Activated naive CD8-positive, alpha-beta T cell treated with anti-CD3 and anti-CD28 coated beads, Interleukin-2, amount 10 ng/mL, durations not matched to agents 7 days and 5 days (primary cell): ENCODE results near the gene SPA17. TPM values are rescaled to one million over a fixed set of nuclear protein-coding genes. Genes with fewer than 3 reads are reported as not detected.

ENCODE experiments used
- ATAC-seq: fragments of 150-1000 bp; cut with Tn5 transposase; one replicate; pipeline ENCODE4 v1.10.0; 2021; ENCODE audit warnings: low read depth, moderate library complexity
- POLR2A ChIA-PET: fragments of 350-600 bp; sonication (Branson Sonifier 250); formaldehyde crosslinking; loops from one replicate; lab custom pipeline; 2021; ENCODE audit warnings: antibody characterized with exemption; lab: Charles Lee
- DNase-seq: peaks from one replicate; pipeline ENCODE4 v3.0.0; 2021
- H3K27ac Mint-ChIP-seq: one replicate; pipeline ENCODE4 v1.8.0; 2022; ENCODE audit warnings: mild to moderate bottlenecking, mixed read lengths
- H3K27me3 Mint-ChIP-seq: one replicate; pipeline ENCODE4 v1.8.0; 2022; ENCODE audit warnings: mild to moderate bottlenecking, moderate library complexity, mixed read lengths
- H3K36me3 Mint-ChIP-seq: one replicate; pipeline ENCODE4 v1.8.0; 2021; ENCODE audit warnings: mild to moderate bottlenecking, mixed read lengths
- H3K4me1 Mint-ChIP-seq: one replicate; pipeline ENCODE4 v1.8.0; 2021; ENCODE audit warnings: mixed read lengths
- H3K4me3 Mint-ChIP-seq: one replicate; pipeline ENCODE4 v1.8.0; 2022; ENCODE audit warnings: mild to moderate bottlenecking, moderate library complexity, mixed read lengths
- H3K9me3 Mint-ChIP-seq: one replicate; pipeline ENCODE4 v1.8.0; 2021; ENCODE audit warnings: mixed read lengths
- total RNA-seq, 2 experiments: library from RNA; stranded (reverse); gene quantifications; one replicate each; pipeline ENCODE4 v1.2.3, GENCODE V29; 2021

The SPA17 gene
- total RNA-seq, 2 experiments from 2014 or later = 1.5 to 3.0 TPM

GRCh38 chr11:124672536-124673215, 1.0 kb upstream of the SPA17 start:
- no peaks in the 10 kb centered on the region for H3K9me3 Mint-ChIP-seq
- DNase-seq (no peak), ATAC-seq (no peak)
- H3K27me3 Mint-ChIP-seq = no peaks in the 10 kb centered on the region
- H3K36me3 Mint-ChIP-seq = no peaks in the 10 kb centered on the region
- H3K27ac Mint-ChIP-seq = peak overlapping the region; percentile 67
- POLR2A ChIA-PET = interaction anchor here (0.6 to 2.4 kb wide), 8 partner anchors 25 to 691 kb away, joined by 3 to 19 read pairs (median 7); partner anchors contain the start of genes MSANTD2 and NRGN
- peaks cover 26% of the 10 kb centered on the region for H3K4me1 Mint-ChIP-seq
- H3K4me3 Mint-ChIP-seq = peak overlapping the region; percentile 92

- Mint-ChIP-seq H3K4me3 (peak overlapping the region; percentile 92), H3K27ac (peak overlapping the region; percentile 84), H3K36me3 (no peaks in the 10 kb centered on the region), H3K4me1 (peaks cover 26% of the 10 kb centered on the region), H3K27me3 (no peaks in the 10 kb centered on the region), H3K9me3 (no peaks in the 10 kb centered on the region)
- POLR2A ChIA-PET = interaction anchor here (0.6 to 2.4 kb wide), 9 partner anchors 43 to 280 kb away, joined by 3 to 19 read pairs (median 3); partner anchors contain the start of genes CCDC15, MSANTD2 and NRGN
- ATAC-seq = no peak
- DNase-seq = no peak
Measured at GRCh38 chr11:124674168-124674517, 439 bp downstream of the SPA17 start.

DNA sequence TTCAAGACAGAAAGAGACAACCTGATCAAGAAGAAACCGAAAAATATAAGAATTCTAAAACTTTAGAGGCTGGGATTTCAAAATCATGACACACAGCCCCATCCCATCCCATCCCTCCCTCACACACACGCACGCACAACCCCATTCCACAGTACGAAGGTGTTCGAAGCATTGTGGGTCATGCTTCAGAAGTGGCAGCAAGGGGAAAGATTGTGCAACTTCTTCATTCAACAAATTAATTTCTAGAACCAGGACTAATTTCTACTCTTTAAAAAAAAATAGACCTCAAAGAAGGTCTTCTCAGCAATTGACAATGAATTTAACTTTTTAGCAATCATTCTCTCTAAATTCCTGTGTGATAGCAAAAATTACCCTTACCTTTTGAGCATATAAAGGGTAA, 867 bp downstream of the SPA17 start:
- POLR2A ChIA-PET = interaction anchor here (1.6 to 2.4 kb wide), 4 partner anchors 43 to 125 kb away, joined by 8 to 19 read pairs (median 10); partner anchors contain the start of genes MSANTD2 and NRGN
- peaks cover 26% of the 10 kb centered on the region for H3K4me1 Mint-ChIP-seq
- no peaks in the 10 kb centered on the region for H3K27me3 Mint-ChIP-seq
- no peaks in the 10 kb centered on the region for H3K9me3 Mint-ChIP-seq
- H3K27ac Mint-ChIP-seq = peak overlapping the region; percentile 84
- ATAC-seq (no peak), DNase-seq (no peak)
- no peaks in the 10 kb centered on the region for H3K36me3 Mint-ChIP-seq
- peak overlapping the region; percentile 92 for H3K4me3 Mint-ChIP-seq

DNA sequence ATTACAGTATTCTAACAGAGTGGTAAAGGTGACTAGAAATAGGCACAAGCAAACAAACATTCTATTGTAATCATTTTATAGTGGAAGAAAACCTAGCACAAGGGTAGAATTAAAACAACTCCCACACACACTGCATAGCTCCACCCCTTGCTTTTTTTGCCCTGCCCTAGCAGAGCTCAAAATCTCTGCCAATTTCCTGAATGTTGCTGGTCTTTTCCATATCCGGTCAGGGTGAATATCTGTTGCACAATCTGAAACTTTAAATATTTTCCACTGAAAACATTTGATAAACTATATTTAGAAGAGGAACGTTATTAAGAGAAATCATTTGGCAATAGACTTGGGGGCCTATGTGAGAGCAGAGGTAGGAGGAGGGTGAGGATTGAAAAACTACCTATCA, 2.7 kb downstream of the SPA17 start:
- DNase-seq (no peak), ATAC-seq (no peak)
- no peaks in the 10 kb centered on the region for H3K36me3 Mint-ChIP-seq
- POLR2A ChIA-PET = no interaction called here
- H3K9me3 Mint-ChIP-seq = no peaks in the 10 kb centered on the region
- H3K4me1 Mint-ChIP-seq = peaks cover 20% of the 10 kb centered on the region
- no peak overlapping the region for H3K27ac Mint-ChIP-seq
- no peak overlapping the region for H3K4me3 Mint-ChIP-seq
- no peaks in the 10 kb centered on the region for H3K27me3 Mint-ChIP-seq

DNA sequence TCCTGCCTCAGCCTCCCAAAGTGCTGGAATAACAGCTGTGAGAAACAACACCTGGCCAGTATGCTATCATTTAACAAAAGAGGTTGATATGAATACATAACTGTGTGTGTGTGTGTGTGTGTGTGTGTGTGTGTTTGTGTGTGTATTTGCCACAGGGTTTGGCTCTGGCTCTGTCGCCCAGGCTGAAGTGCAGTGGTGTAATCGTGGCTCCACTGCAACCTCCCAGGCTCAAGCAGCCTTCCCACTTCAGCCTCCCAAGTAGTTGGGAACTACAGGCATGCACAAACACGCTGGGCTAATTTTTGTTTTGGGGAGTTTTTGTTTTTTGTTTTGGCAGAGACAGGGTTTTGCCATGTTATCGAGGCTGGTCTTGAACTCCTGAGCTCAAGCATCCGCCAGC, 4.7 kb downstream of the SPA17 start:
- Mint-ChIP-seq H3K9me3 (peaks cover 9% of the 10 kb centered on the region), H3K4me1 (peaks cover 10% of the 10 kb centered on the region), H3K4me3 (no peak overlapping the region), H3K36me3 (peaks cover 4% of the 10 kb centered on the region), H3K27ac (no peak overlapping the region), H3K27me3 (no peaks in the 10 kb centered on the region)
- ATAC-seq (no peak), DNase-seq (no peak)
- POLR2A ChIA-PET = no interaction called here

DNA sequence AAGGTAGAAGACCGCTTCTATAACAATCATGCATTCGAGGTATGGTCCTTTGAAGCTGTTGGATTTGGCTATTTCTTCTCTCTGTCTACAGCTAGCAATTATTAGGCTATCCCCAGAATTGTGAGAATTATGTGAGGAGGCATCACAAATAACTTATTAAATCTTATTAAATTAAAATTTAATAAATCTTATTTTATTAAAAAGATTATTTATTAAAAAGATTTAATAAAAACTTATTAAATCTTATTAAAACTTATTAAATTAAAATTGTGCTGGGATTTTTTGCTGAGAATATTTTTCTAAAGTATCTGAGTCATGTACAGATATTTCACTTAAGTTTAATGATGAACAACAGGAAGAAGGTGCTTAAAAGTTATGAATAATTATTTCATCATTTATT, 7.7 kb downstream of the SPA17 start:
- POLR2A ChIA-PET = no interaction called here
- H3K27me3 Mint-ChIP-seq = no peaks in the 10 kb centered on the region
- peaks cover 9% of the 10 kb centered on the region for H3K9me3 Mint-ChIP-seq
- H3K36me3 Mint-ChIP-seq = peaks cover 4% of the 10 kb centered on the region
- no peak overlapping the region for H3K27ac Mint-ChIP-seq
- no peak overlapping the region for H3K4me3 Mint-ChIP-seq
- no peak for DNase-seq
- no peak for ATAC-seq
- H3K4me1 Mint-ChIP-seq = peaks cover 2% of the 10 kb centered on the region

GRCh38 chr11:124682443-124682842, 8.7 kb downstream of the SPA17 start:
- DNase-seq (no peak), ATAC-seq (no peak)
- H3K36me3 Mint-ChIP-seq = peaks cover 4% of the 10 kb centered on the region
- H3K9me3 Mint-ChIP-seq = peaks cover 9% of the 10 kb centered on the region
- no peaks in the 10 kb centered on the region for H3K4me1 Mint-ChIP-seq
- H3K27ac Mint-ChIP-seq = no peak overlapping the region
- POLR2A ChIA-PET = no interaction called here
- peaks cover 7% of the 10 kb centered on the region for H3K27me3 Mint-ChIP-seq
- H3K4me3 Mint-ChIP-seq = no peak overlapping the region

- ATAC-seq (no peak), DNase-seq (no peak)
- no peaks in the 10 kb centered on the region for H3K9me3 Mint-ChIP-seq
- H3K4me1 Mint-ChIP-seq = no peaks in the 10 kb centered on the region
- no peak overlapping the region for H3K27ac Mint-ChIP-seq
- peaks cover 2% of the 10 kb centered on the region for H3K27me3 Mint-ChIP-seq
- H3K36me3 Mint-ChIP-seq = no peaks in the 10 kb centered on the region
- H3K4me3 Mint-ChIP-seq = no peak overlapping the region
- POLR2A ChIA-PET = no interaction called here
Measured at GRCh38 chr11:124693142-124693541, 19.4 kb downstream of the SPA17 start.

GRCh38 chr11:124699547-124699946, 25.8 kb downstream of the SPA17 start:
- DNase-seq (no peak), ATAC-seq (no peak)
- no peaks in the 10 kb centered on the region for H3K36me3 Mint-ChIP-seq
- H3K4me1 Mint-ChIP-seq = no peaks in the 10 kb centered on the region
- no peak overlapping the region for H3K4me3 Mint-ChIP-seq
- POLR2A ChIA-PET = no interaction called here
- peaks cover 13% of the 10 kb centered on the region for H3K27me3 Mint-ChIP-seq
- no peaks in the 10 kb centered on the region for H3K9me3 Mint-ChIP-seq
- H3K27ac Mint-ChIP-seq = no peak overlapping the region

GRCh38 chr11:124700028-124700427, 26.3 kb downstream of the SPA17 start:
- no peak overlapping the region for H3K4me3 Mint-ChIP-seq
- DNase-seq (no peak), ATAC-seq (no peak)
- no peaks in the 10 kb centered on the region for H3K36me3 Mint-ChIP-seq
- peaks cover 13% of the 10 kb centered on the region for H3K27me3 Mint-ChIP-seq
- no peaks in the 10 kb centered on the region for H3K9me3 Mint-ChIP-seq
- no peaks in the 10 kb centered on the region for H3K4me1 Mint-ChIP-seq
- no peak overlapping the region for H3K27ac Mint-ChIP-seq
- POLR2A ChIA-PET = no interaction called here

- Mint-ChIP-seq H3K4me1 (no peaks in the 10 kb centered on the region), H3K27ac (no peak overlapping the region), H3K4me3 (no peak overlapping the region), H3K9me3 (peaks cover 4% of the 10 kb centered on the region), H3K36me3 (no peaks in the 10 kb centered on the region), H3K27me3 (peaks cover 1% of the 10 kb centered on the region)
- ATAC-seq (no peak), DNase-seq (no peak)
- POLR2A ChIA-PET = no interaction called here
Measured at GRCh38 chr11:124707829-124708228, 34.1 kb downstream of the SPA17 start.

DNA sequence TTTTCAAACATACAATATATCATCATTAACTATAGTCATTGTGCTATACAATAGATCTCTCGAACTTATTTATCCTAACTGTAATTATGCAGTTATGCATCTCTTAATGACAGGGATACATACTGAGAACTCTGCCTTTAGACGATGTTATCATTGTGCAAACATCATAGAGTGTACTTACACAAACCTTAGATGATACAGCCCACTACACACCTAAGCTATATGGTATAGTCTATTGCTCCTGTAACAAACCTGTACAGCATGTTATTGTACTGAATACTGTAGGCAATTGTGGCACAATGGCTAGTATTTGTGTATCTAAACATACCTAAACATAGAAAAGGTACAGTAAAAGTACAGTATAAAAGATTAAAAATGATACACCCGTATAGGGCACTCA, 38.7 kb downstream of the SPA17 start:
- no peaks in the 10 kb centered on the region for H3K4me1 Mint-ChIP-seq
- DNase-seq (no peak), ATAC-seq (no peak)
- POLR2A ChIA-PET = no interaction called here
- no peak overlapping the region for H3K4me3 Mint-ChIP-seq
- H3K36me3 Mint-ChIP-seq = no peaks in the 10 kb centered on the region
- H3K9me3 Mint-ChIP-seq = peaks cover 4% of the 10 kb centered on the region
- H3K27me3 Mint-ChIP-seq = peaks cover 16% of the 10 kb centered on the region
- H3K27ac Mint-ChIP-seq = no peak overlapping the region

DNA sequence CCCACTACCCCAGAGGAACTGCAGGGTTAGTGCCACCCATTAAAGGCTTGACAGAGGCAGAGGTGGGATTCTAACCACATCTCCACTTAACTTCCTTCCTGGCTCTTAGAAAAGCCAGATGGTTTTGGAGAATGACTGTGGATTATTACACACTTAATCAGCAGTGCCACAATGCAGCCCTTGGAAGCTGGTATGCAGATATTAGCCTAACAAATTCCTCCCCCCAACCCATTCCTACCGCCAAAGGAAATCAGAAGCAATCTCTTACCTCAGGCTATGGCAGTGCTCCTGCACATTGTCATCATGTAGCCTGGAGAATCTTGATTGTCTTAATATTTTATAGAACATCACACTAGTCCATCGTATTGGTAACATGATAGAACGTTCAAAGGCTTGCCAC, 42.9 kb downstream of the SPA17 start:
- Mint-ChIP-seq H3K36me3 (no peaks in the 10 kb centered on the region), H3K4me1 (peaks cover 8% of the 10 kb centered on the region), H3K9me3 (no peaks in the 10 kb centered on the region), H3K4me3 (no peak overlapping the region), H3K27ac (no peak overlapping the region), H3K27me3 (peaks cover 44% of the 10 kb centered on the region)
- ATAC-seq (no peak), DNase-seq (no peak)
- POLR2A ChIA-PET = interaction anchor here (1.4 kb wide), 1 partner anchor 43 kb away, joined by 8 read pairs; the partner anchor contains the start of genes SIAE and SPA17

GRCh38 chr11:124717421-124717785, 43.7 kb downstream of the SPA17 start:
- H3K36me3 Mint-ChIP-seq = no peaks in the 10 kb centered on the region
- H3K4me3 Mint-ChIP-seq = peak overlapping the region; percentile 75
- peaks cover 8% of the 10 kb centered on the region for H3K4me1 Mint-ChIP-seq
- POLR2A ChIA-PET = interaction anchor here (1.4 kb wide), 1 partner anchor 44 kb away, joined by 8 read pairs; the partner anchor contains the start of genes SIAE and SPA17
- no peak for DNase-seq
- peaks cover 46% of the 10 kb centered on the region for H3K27me3 Mint-ChIP-seq
- no peak overlapping the region for H3K27ac Mint-ChIP-seq
- no peak for ATAC-seq
- no peaks in the 10 kb centered on the region for H3K9me3 Mint-ChIP-seq
